ENCODE data around the gene SLC6A5.

The SLC6A5 gene

DNA sequence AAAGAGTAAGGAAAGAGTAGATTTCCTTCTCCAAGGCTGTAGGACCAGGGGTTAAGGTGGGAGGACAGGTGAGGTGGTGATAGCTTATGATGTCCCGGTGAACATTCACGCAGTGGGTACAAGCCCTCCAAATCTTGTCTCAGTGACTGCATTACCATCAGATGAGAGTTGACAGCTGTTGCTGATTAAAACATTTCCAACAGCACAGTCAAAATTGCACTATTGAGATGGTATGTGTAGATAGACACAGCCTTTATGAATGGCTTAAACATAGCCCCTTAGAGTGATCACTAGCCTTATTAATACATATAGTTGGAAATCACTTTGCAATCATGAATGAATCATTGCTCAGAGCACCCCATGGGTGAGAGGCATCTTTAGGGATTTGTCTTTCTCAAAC, 77.2 kb downstream of the SLC6A5 start:
- H3K4me2 ChIP-seq (ENCODE audit: low read length) = no peak overlapping the region
- no peaks in the 10 kb centered on the region for H4K20me1 ChIP-seq (ENCODE audit: control insufficient read depth, insufficient read depth, low read depth, low read length)
- no peaks in the 10 kb centered on the region for H3K79me2 ChIP-seq (ENCODE audit: control insufficient read depth, low read length)
- H3K27me3 ChIP-seq (ENCODE audit: control insufficient read depth, low read length) = no peaks in the 10 kb centered on the region; the same call in 1 of the 2 replicates
- no peaks in the 10 kb centered on the region for H3K36me3 ChIP-seq (ENCODE audit: control insufficient read depth, low read length)
- no peak overlapping the region for H3K27ac ChIP-seq (ENCODE audit: low read depth, low read length)
- no peaks in the 10 kb centered on the region for H3F3A ChIP-seq (ENCODE audit: control insufficient read depth, insufficient read depth)
- no peaks in the 10 kb centered on the region for H3K4me1 ChIP-seq (ENCODE audit: control insufficient read depth, low read length)
- TF ChIP-seq, protein P1, sequence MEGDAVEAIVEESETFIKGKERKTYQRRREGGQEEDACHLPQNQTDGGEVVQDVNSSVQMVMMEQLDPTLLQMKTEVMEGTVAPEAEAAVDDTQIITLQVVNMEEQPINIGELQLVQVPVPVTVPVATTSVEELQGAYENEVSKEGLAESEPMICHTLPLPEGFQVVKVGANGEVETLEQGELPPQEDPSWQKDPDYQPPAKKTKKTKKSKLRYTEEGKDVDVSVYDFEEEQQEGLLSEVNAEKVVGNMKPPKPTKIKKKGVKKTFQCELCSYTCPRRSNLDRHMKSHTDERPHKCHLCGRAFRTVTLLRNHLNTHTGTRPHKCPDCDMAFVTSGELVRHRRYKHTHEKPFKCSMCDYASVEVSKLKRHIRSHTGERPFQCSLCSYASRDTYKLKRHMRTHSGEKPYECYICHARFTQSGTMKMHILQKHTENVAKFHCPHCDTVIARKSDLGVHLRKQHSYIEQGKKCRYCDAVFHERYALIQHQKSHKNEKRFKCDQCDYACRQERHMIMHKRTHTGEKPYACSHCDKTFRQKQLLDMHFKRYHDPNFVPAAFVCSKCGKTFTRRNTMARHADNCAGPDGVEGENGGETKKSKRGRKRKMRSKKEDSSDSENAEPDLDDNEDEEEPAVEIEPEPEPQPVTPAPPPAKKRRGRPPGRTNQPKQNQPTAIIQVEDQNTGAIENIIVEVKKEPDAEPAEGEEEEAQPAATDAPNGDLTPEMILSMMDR (IDR thresholded peaks at IDR 0.05; ENCODE audit: low read depth, low read length, poor library complexity, severe bottlenecking) = no peak
- TF ChIP-seq EZH2phosphoT487 (IDR thresholded peaks at IDR 0.05; ENCODE audit: borderline replicate concordance, low read length) = no peak
- no peak overlapping the region for H3K4me3 ChIP-seq (ENCODE audit: low read length)
- no peaks in the 10 kb centered on the region for H3K9me2 ChIP-seq (replicated peaks; ENCODE audit: control insufficient read depth, low read length)
- H3K9me3 ChIP-seq (ENCODE audit: control insufficient read depth, insufficient read depth, low read length) = no peaks in the 10 kb centered on the region

DNA sequence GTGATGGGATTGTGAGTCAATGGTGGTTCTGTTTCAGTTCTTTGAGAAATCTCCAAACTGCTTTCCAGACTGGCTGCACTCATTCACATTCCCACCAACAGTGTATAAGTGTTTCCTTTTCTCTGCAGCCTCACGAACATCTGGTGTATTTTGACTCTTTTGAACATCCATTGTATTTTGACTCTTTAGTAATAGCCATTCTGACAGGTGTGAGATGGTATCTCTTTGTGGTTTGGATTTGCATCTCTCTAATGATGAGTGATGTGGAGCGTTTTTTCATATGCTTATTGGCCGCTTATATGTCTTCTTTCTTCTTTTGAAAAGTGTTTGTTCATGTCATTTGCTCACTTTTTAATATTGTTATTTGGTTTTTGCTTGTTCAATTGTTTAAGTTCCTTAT, 89.4 kb downstream of the SLC6A5 start:
- Histone ChIP-seq H3K9me2 (replicated peaks; ENCODE audit: control insufficient read depth, low read length) (no peaks in the 10 kb centered on the region), H3K27me3 (ENCODE audit: control insufficient read depth, low read length) (no peaks in the 10 kb centered on the region), H3K4me2 (ENCODE audit: low read length) (no peak overlapping the region), H3K36me3 (ENCODE audit: control insufficient read depth, low read length) (no peaks in the 10 kb centered on the region), H3K4me3 (ENCODE audit: low read length) (no peak overlapping the region), H3F3A (ENCODE audit: control insufficient read depth, insufficient read depth) (no peaks in the 10 kb centered on the region), H3K79me2 (ENCODE audit: control insufficient read depth, low read length) (no peaks in the 10 kb centered on the region), H4K20me1 (ENCODE audit: control insufficient read depth, insufficient read depth, low read depth, low read length) (no peaks in the 10 kb centered on the region), H3K27ac (ENCODE audit: low read depth, low read length) (no peak overlapping the region), H3K4me1 (ENCODE audit: control insufficient read depth, low read length) (no peaks in the 10 kb centered on the region), H3K9me3 (ENCODE audit: control insufficient read depth, insufficient read depth, low read length) (no peaks in the 10 kb centered on the region)
- TF ChIP-seq EZH2phosphoT487 (IDR thresholded peaks at IDR 0.05; ENCODE audit: borderline replicate concordance, low read length) = no peak

DNA sequence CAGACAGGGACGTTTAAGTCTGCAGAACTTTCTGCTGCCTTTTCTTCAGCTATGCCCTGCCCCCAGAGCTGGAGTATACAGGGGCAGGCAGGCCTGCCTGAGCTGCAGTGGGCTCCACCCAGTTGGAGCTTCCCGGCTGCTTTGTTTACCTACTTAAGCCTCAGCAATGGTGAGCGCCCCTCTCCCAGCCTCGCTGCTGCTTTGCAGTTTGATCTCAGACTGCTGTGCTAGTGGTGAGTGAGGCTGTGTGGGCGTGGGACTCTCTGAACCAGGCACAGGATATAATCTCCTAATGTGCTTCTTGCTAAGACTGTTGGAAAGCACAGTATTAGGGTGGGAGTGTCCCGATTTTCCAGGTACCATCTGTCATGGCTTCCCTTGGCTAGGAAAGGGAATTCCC, 108.5 kb downstream of the SLC6A5 start:
- no peaks in the 10 kb centered on the region for H3F3A ChIP-seq (ENCODE audit: control insufficient read depth, insufficient read depth)
- H3K4me1 ChIP-seq (ENCODE audit: control insufficient read depth, low read length) = no peaks in the 10 kb centered on the region
- H3K36me3 ChIP-seq (ENCODE audit: control insufficient read depth, low read length) = no peaks in the 10 kb centered on the region
- H3K27me3 ChIP-seq (ENCODE audit: control insufficient read depth, low read length) = no peaks in the 10 kb centered on the region
- H3K4me2 ChIP-seq (ENCODE audit: low read length) = no peak overlapping the region
- H3K4me3 ChIP-seq (ENCODE audit: low read length) = no peak overlapping the region
- H3K9me3 ChIP-seq (ENCODE audit: control insufficient read depth, insufficient read depth, low read length) = no peaks in the 10 kb centered on the region
- no peak for TF ChIP-seq EZH2phosphoT487 (IDR thresholded peaks at IDR 0.05; ENCODE audit: borderline replicate concordance, low read length)
- TF ChIP-seq, protein P1 (IDR thresholded peaks at IDR 0.05; ENCODE audit: low read depth, low read length, poor library complexity, severe bottlenecking) = no peak
- no peak overlapping the region for H3K27ac ChIP-seq (ENCODE audit: low read depth, low read length)
- no peaks in the 10 kb centered on the region for H3K9me2 ChIP-seq (replicated peaks; ENCODE audit: control insufficient read depth, low read length)
- no peaks in the 10 kb centered on the region for H3K79me2 ChIP-seq (ENCODE audit: control insufficient read depth, low read length)
- H4K20me1 ChIP-seq (ENCODE audit: control insufficient read depth, insufficient read depth, low read depth, low read length) = no peaks in the 10 kb centered on the region
